Adrenal gland (tissue), 5 donors: ENCODE data around the gene NHERF2.

Experiments used
- CTCF ChIP-seq, 6 experiments: fragments of 450-650 bp in 4 of 6; fragments of 200-600 bp in 2 of 6; sonication (generic) in 1 of 6; IDR thresholded peaks; 1 replicate in 5 of 6; 2 replicates in 1 of 6; pipeline versions ENCODE4 v1.5.1 to v1.8.0; 2016 to 2021; ENCODE audit warnings: antibody characterized with exemption in 6 of 6, mild to moderate bottlenecking in 2 of 6, moderate library complexity in 1 of 6
- POLR2A ChIP-seq, 2 donors: fragments of 450-650 bp; IDR thresholded peaks; one replicate each; pipeline ENCODE4 v1.6.1; 2017; ENCODE audit warnings: antibody characterized with exemption in 2 of 2, mild to moderate bottlenecking in 2 of 2, moderate library complexity in 1 of 2
- donor health status: DM: no; HTN: no; CAD: no.

GRCh38 chr16:2056077-2056476 lies 29.4 kb downstream of the NHERF2 start:
- TF ChIP-seq CTCF (IDR thresholded peaks at IDR 0.05) (no peak), POLR2A (IDR thresholded peaks at IDR 0.05) (no peak)
